GM21825 (cell line): Measurements from ENCODE around the gene CENPK.
A peak's percentile ranks its signal among the peaks of the same experiment; 100 is the strongest.
"Not testable (repeated sequence)": the region's sequence is repeated elsewhere in the genome, so short reads cannot be mapped to it uniquely, and the experiment has no call there.

Experiments
- ATAC-seq: cut with Tn5 transposase; IDR thresholded peaks from one replicate; pipeline ENCODE4 v1.9.1; 2021; ENCODE audit warnings: mild to moderate bottlenecking, moderate library complexity; ENCODE audit not compliant: unreplicated experiment

The CENPK gene

GRCh38 chr5:65512170-65512937 lies 50.6 kb downstream of the CENPK start:
- no peak for ATAC-seq

DNA sequence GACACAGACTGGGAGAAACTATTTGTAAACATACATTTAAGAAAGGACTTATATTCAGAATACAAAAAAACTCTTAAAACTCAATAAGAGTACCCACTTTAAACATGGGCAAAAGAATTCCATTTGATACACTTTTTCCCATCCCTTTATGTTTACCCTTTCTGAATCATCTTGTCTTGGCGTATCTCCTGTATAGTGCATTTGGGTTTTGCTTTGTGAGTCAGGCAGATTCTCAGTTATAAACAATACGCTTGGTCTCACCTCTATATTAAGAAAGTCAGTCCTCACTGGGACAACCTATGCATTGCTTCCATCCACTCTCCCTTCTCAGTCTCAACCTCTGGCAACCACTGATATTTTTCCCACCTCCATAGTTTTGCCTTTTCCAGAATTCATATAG lies 54.0 kb downstream of the CENPK start:
- ATAC-seq, result no peak

DNA sequence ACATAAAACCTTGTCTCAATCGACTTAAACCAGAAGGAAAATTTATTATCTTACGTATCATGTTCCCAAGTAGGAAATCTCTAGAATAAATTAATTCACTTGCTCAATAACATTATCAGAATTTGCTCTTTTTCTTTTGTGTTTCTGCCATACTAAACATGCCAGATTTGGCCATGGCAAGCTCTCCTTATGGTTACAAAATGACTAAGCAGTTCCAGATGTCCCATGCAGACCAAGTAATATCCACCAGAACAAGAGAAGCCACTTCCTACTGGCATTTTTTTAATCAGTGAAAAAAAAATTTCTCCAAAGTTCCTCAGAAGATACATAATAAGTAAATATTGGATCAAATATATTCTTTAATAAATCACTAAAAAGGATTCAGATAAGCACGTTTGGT lies 56.0 kb downstream of the CENPK start:
- ATAC-seq, result no peak

DNA sequence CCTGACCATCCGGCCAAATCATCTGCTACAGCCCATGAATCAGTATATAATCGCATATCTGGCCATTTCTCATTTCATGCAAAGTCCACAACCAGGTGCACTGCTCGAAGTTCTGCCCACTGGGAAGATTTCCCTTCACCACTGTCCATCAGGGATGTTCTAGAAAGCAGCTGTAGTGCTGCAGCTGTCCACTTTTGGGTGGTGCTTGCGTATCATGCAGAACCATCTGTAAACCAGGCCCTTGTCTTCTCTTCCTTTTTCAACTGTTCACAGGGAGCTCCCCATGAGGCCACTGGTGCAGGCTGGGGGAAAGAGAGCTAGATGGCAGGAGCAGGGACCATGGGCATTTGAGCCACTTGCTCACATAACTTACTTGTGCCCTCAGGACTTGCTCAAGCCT lies 73.8 kb downstream of the CENPK start:
- ATAC-seq, result no peak

- not testable (repeated sequence) for ATAC-seq
Observed at GRCh38 chr5:65488038-65488687, 74.8 kb downstream of the CENPK start.

DNA sequence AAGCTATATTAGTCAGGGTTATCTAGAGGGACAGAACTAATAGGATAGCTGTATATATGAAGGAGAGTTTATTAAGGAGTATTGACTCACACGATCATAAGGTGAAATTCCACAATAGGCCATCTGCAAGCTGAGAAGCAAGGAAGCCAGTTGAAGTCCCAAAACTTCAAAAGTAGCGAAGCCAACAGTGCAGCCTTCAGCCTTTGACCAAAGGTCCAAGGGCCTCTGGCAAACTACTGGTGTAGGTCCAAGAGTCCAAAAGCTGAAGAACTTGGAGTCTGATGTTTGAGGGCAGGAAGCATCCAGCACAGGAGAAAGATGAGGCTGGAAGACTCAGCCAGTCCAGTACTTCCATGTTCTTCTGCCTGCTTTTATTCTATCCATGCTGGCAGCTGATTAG lies 76.2 kb downstream of the CENPK start:
- ATAC-seq, result not testable (repeated sequence)

DNA sequence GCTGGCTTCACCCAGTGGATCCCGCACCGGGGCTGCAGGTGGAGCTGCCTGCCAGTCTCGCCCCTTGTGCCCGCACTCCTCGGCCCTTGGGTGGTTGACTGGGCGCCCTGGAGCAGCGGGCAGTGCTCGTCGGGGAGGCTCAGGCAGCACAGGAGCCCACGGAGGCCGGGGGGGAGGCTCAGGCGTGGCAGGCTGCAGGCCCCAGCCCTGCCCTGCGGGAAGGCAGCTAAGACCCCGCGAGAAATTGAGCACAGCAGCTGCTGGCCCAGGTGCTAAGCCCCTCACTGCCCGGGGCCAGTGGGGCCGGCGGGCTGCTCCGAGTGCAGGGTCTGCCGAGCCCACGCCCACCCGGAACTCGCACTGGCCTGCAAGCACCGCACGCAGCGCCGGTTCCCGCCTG lies 77.6 kb downstream of the CENPK start:
- no peak for ATAC-seq

DNA sequence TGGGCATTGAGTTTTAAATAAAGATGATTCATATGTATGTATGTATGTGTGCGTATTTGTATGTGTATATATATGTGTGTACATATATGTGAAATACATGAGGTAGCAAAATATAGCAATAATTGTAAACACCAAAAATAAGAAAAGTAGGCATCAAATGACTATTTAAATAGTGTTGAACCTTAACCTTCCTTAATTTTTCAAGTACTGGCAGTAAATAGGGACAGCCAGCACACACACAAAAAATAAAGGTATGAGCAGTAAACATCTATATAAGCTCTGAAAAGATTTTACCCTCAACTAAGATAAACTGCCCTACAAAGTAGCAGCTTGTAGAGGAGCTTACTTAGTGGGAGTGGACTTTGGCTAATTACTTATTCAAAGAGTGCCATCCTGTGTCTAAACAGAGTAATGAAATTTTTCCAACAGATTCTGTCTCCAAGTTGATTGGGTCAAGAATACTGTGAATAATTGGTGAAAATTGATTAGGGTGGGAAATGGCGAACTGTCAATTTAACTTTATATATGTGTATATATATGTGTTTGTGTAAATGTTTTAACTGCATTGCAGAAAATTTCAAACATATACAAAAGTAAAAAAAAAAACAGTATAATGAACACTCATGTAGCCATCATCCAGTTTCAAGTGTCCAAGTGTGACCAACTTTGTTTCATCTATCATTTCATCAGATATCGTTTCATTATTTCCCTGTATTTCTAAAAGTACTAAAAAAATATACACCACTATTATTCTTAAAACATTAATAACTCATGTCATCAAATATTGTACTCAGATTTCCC lies 79.2 kb downstream of the CENPK start:
- peak; percentile 45 for ATAC-seq

DNA sequence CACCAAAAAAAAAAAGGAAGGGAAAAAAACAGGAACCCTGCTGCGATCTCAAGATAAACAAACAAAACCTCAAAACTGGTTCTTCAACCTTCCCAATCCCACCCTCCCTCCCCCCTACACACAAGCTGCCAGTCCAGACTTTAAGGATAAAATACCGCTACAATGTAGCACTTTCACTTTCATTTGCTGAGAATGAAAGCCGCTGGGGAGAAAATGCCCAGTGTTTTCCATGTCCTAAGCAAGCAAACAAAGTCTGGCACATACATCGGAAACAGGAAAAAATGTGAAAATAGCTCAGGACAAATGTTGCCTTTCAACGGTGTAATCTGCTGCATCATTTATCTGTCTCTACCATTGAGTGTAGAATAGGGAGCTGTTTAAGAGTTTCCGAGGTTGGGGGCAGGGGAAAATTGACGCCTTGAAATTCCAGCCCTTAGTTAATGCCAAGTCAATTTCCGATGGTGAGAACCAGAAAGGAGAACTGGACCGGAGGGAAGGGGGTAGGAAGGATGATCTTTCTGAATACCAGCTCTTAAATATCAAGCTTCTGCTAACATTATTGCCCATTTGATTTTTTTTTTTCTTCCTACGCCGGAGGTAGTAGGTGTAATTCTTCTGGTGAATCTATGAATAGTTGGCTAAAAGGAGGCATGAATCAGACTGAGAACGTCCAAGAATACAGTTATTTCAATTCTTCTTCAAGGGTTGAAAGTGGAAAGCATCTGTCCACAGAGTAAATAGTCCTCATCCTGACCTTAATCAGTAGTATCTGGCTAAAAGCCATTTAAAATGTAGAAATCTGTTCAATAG lies 80.0 kb downstream of the CENPK start:
- ATAC-seq, result no peak

DNA sequence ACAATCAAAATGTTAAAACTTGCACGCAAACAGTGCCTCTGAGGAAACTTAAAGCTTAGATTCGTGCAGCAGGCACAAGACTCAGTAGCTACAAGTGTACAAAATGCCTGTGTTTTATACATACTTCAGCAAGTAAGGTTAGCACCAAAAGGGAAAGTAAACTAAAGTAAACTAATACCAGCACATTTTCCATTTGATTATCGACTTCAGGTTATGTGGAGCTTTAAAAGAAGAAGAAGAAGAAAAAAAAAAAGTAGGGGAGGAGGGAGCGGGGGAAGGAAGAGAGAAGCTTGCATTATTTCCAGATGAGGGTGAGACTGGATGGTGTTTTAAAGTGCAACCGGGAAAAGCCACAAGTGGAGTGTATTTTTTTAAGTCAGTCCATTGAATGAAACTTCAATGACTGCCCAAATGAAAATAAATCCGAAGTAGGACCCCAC lies 80.7 kb downstream of the CENPK start:
- ATAC-seq, result peak; percentile 17

DNA sequence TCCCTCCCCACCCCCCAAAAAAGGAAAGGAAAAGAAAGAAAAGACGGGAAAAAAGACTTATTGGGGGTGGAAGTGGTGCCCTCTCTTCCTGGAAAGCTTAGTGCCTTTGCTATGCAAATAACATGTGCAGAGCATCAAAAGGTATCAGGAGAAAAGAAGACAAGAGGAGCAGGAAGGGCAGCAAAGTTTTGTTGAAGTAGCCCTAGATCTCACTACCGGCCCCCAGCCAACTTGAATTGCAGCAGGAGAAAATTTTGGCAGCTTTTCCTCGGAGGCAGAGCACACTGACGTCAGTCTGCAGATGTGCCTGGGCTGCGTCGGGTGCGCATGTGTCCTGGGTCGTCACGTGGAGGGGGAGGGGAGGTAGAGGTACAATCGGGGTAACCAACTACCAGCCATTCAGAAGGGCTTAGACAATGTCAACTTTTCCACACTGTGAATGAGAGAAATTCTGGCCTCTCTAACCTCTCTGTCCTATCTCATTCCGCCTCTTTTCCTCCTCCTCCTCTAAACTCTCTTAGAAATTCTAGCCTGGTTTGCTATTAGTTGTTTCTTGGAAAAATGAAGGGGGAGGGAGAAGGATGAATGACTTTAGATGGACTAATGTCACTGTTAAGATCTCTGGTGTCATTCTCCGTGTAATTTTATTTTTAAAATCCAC lies 81.2 kb downstream of the CENPK start, which contains the start of gene ADAMTS6:
TSS of gene ADAMTS6 (minus strand) at position 286 of the 661 bp plus-strand sequence. CDS start 8,247 bp downstream, outside the sequence.
- peak; percentile 80 for ATAC-seq

- peak; percentile 4 for ATAC-seq
Observed at GRCh38 chr5:65481171-65481581, 81.8 kb downstream of the CENPK start.

GRCh38 chr5:65480306-65480865 lies 82.6 kb downstream of the CENPK start:
- ATAC-seq, result peak; percentile 24

GRCh38 chr5:65479527-65479926 lies 83.4 kb downstream of the CENPK start:
- no peak for ATAC-seq

- no peak for ATAC-seq
Observed at GRCh38 chr5:65478336-65478735, 84.6 kb downstream of the CENPK start.

DNA sequence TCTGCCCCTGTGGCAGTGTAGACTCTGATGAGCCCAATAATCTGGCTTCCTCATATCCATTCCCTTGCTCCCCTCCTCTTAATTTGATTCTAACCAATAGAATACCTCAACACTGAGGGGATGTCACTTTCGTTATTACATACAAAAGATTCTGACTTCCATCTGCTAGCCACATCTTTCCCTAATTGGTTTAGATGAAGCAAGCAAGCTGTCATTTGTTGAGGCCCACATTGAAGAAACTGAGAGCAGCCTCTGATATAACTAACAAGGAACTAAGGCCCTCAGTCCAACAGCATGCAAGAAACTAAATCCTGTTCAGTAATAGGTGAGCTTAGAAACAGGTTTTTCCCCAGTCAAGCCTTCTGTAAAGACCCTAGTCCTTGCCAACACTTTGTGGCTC lies 87.1 kb downstream of the CENPK start:
- ATAC-seq, result no peak

GRCh38 chr5:65475336-65475735 lies 87.6 kb downstream of the CENPK start:
- ATAC-seq, result no peak

- ATAC-seq, result no peak
Observed at GRCh38 chr5:65474130-65474711, 88.7 kb downstream of the CENPK start.

GRCh38 chr5:65468633-65469032 lies 94.3 kb downstream of the CENPK start:
- ATAC-seq, result no peak
